GM12878 (cell line): ENCODE results near the gene RALGAPA2. TPM values are rescaled to one million over a fixed set of nuclear protein-coding genes. Genes with fewer than 3 reads are reported as not detected.
A peak's percentile ranks its signal among the peaks of the same experiment; 100 is the strongest.

Experiments used
- ELK1 ChIP-seq: IDR thresholded peaks from 2 replicates; pipeline ENCODE4 v1.6.1; 2012; ENCODE audit warnings: low read depth, low read length, improper control_type of control experiment
- ETV6 ChIP-seq, 2 experiments: fragments of 450-650 bp in 1 of 2; IDR thresholded peaks in 1 of 2; conservative IDR thresholded peaks in 1 of 2; 2 replicates each; pipeline ENCODE4 v1.6.1; 2014; ENCODE audit warnings: antibody characterized with exemption in 1 of 2, borderline replicate concordance in 1 of 2, low read depth in 1 of 2, mild to moderate bottlenecking in 1 of 2, moderate library complexity in 1 of 2
- EZH2 ChIP-seq: IDR thresholded peaks from 2 replicates; pipeline ENCODE4 v1.6.1; 2012; ENCODE audit warnings: low read depth, mild to moderate bottlenecking, control low read depth, inconsistent platforms, low read length, borderline replicate concordance; ENCODE audit not compliant: control insufficient read depth
- IRF4 ChIP-seq: IDR thresholded peaks from 2 replicates; pipeline ENCODE4 v1.6.1; 2011; ENCODE audit warnings: low read depth, low read length
- MEF2B ChIP-seq: fragments of 450-650 bp; IDR thresholded peaks from 2 replicates; pipeline ENCODE4 v1.6.1; 2018; ENCODE audit warnings: mild to moderate bottlenecking, moderate library complexity; ENCODE audit not compliant: partially characterized antibody, poor library complexity, severe bottlenecking
- MLLT1 ChIP-seq: fragments of 450-650 bp; IDR thresholded peaks from 2 replicates; pipeline ENCODE4 v1.6.1; 2016; ENCODE audit warnings: mild to moderate bottlenecking
- POLR2A ChIP-seq: IDR thresholded peaks from 2 replicates; pipeline ENCODE4 v1.6.1; 2011; ENCODE audit warnings: low read depth, mild to moderate bottlenecking, low read length
- RELA ChIP-seq: fragments of 450-650 bp; IDR thresholded peaks from 2 replicates; pipeline ENCODE4 v1.8.0; 2014; ENCODE audit warnings: borderline replicate concordance; ENCODE audit not compliant: partially characterized antibody
- RFX5 ChIP-seq: IDR thresholded peaks from 2 replicates; pipeline ENCODE4 v1.6.1; 2011; ENCODE audit warnings: low read depth, low read length, improper control_type of control experiment
- TBL1XR1 ChIP-seq: IDR thresholded peaks from 2 replicates; pipeline ENCODE4 v1.6.1; 2012; ENCODE audit warnings: low read depth, low read length, improper control_type of control experiment
- ZBED1 ChIP-seq: IDR thresholded peaks from 2 replicates; pipeline ENCODE4 v1.6.1; 2016; ENCODE audit warnings: borderline replicate concordance
- ZNF207 ChIP-seq: fragments of 450-650 bp; IDR thresholded peaks from 2 replicates; pipeline ENCODE4 v1.6.1; 2014; ENCODE audit warnings: antibody characterized with exemption, mild to moderate bottlenecking, borderline replicate concordance
- ZSCAN29 ChIP-seq: fragments of 450-650 bp; IDR thresholded peaks from 2 replicates; pipeline ENCODE4 v1.6.1; 2017; ENCODE audit warnings: mild to moderate bottlenecking, moderate library complexity
- polyA plus RNA-seq, 11 experiments: library from polyadenylated mRNA; depleted of rRNA in 4 of 11; unstranded in 6 of 11; stranded (reverse) in 5 of 11; fragments of >200 nt; fragmentation: Nextera tagmentation in 4 of 11; fragmentation: Illumina TruSeq in 1 of 11; extraction: Ambion mirVana in 4 of 11; extraction: Trizol in 1 of 11; gene quantifications; 1 replicate in 1 of 11; 2 replicates in 10 of 11; pipeline versions ENCODE4 v1.2.1 to v1.2.3, GENCODE V29; 2011 to 2016; ENCODE audit warnings: inconsistent platforms in 2 of 11, missing spikeins in 2 of 11, low read depth in 1 of 11
- total RNA-seq, 4 experiments: library from RNA; depleted of rRNA in 3 of 4; stranded (reverse); fragments of >200 nt in 3 of 4; fragmentation: Illumina TruSeq in 1 of 4; extraction: Trizol in 1 of 4; gene quantifications; 2 replicates each; pipeline versions ENCODE4 v1.2.1 to v1.2.3, GENCODE V29; 2013 to 2021
- TF ChIP-seq, protein P1 (sequence below): fragments of 450-650 bp; IDR thresholded peaks from 2 replicates; pipeline ENCODE4 v1.6.1; 2017; ENCODE audit warnings: mild to moderate bottlenecking, moderate library complexity
- TF ChIP-seq, protein P2 (sequence below), 3 experiments: IDR thresholded peaks in 2 of 3; conservative IDR thresholded peaks in 1 of 3; 2 replicates each; pipeline ENCODE4 v1.5.1; 2011; ENCODE audit warnings: low read depth in 3 of 3, low read length in 3 of 3, mild to moderate bottlenecking in 3 of 3, control low read depth in 2 of 3, moderate library complexity in 2 of 3, inconsistent platforms in 1 of 3, mixed read lengths in 1 of 3; ENCODE audit not compliant: control insufficient read depth in 2 of 3, insufficient read depth in 1 of 3; ENCODE audit errors: extremely low read depth in 1 of 3
- TF ChIP-seq, protein P3 (sequence below): IDR thresholded peaks from 2 replicates; pipeline ENCODE4 v1.6.1; 2011; ENCODE audit warnings: borderline replicate concordance, low read depth, mild to moderate bottlenecking, moderate library complexity, mixed read lengths, low read length; ENCODE audit not compliant: insufficient read depth; ENCODE audit errors: extremely low read length
- TF ChIP-seq, protein P4 (sequence below): fragments of 450-650 bp; IDR thresholded peaks from 2 replicates; pipeline ENCODE4 v1.6.1; 2017; ENCODE audit warnings: low read depth, mild to moderate bottlenecking, moderate library complexity

RALGAPA2 gene
- total and polyA plus RNA-seq, 10 of the 15 experiments (the other 5 are each of a cell fraction or from before 2014, with no cell fraction given) = 2.9 to 29.4 (median 19.6) TPM

- TF ChIP-seq ETV6 (conservative IDR thresholded peaks at IDR 0.05 in 1 of 2, IDR thresholded peaks at IDR 0.05 in 1 of 2; ENCODE audit: borderline replicate concordance in 1 of 2, low read depth in 1 of 2) (peak in 1 of 2 experiments; percentile 84; a peak in 1 of 4 replicates), TBL1XR1 (0 out of 2 replicates have a peak, but pooled peaks have one; percentile 56), ZSCAN29 (no peak), MLLT1 (peak; percentile 72), RELA (no peak), ZBED1 (peak; percentile 73; the same call in 1 of the 2 replicates), ZNF207 (no peak), RFX5 (no peak), MEF2B (peak; percentile 92), EZH2 (no peak), POLR2A (peak; percentile 61), ELK1 (no peak), IRF4 (peak; percentile 80)
- TF ChIP-seq, protein P1, sequence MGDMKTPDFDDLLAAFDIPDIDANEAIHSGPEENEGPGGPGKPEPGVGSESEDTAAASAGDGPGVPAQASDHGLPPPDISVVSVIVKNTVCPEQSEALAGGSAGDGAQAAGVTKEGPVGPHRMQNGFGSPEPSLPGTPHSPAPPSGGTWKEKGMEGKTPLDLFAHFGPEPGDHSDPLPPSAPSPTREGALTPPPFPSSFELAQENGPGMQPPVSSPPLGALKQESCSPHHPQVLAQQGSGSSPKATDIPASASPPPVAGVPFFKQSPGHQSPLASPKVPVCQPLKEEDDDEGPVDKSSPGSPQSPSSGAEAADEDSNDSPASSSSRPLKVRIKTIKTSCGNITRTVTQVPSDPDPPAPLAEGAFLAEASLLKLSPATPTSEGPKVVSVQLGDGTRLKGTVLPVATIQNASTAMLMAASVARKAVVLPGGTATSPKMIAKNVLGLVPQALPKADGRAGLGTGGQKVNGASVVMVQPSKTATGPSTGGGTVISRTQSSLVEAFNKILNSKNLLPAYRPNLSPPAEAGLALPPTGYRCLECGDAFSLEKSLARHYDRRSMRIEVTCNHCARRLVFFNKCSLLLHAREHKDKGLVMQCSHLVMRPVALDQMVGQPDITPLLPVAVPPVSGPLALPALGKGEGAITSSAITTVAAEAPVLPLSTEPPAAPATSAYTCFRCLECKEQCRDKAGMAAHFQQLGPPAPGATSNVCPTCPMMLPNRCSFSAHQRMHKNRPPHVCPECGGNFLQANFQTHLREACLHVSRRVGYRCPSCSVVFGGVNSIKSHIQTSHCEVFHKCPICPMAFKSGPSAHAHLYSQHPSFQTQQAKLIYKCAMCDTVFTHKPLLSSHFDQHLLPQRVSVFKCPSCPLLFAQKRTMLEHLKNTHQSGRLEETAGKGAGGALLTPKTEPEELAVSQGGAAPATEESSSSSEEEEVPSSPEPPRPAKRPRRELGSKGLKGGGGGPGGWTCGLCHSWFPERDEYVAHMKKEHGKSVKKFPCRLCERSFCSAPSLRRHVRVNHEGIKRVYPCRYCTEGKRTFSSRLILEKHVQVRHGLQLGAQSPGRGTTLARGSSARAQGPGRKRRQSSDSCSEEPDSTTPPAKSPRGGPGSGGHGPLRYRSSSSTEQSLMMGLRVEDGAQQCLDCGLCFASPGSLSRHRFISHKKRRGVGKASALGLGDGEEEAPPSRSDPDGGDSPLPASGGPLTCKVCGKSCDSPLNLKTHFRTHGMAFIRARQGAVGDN = no peak
- TF ChIP-seq, protein P2, sequence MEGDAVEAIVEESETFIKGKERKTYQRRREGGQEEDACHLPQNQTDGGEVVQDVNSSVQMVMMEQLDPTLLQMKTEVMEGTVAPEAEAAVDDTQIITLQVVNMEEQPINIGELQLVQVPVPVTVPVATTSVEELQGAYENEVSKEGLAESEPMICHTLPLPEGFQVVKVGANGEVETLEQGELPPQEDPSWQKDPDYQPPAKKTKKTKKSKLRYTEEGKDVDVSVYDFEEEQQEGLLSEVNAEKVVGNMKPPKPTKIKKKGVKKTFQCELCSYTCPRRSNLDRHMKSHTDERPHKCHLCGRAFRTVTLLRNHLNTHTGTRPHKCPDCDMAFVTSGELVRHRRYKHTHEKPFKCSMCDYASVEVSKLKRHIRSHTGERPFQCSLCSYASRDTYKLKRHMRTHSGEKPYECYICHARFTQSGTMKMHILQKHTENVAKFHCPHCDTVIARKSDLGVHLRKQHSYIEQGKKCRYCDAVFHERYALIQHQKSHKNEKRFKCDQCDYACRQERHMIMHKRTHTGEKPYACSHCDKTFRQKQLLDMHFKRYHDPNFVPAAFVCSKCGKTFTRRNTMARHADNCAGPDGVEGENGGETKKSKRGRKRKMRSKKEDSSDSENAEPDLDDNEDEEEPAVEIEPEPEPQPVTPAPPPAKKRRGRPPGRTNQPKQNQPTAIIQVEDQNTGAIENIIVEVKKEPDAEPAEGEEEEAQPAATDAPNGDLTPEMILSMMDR (IDR thresholded peaks at IDR 0.05 in 2 of 3, conservative IDR thresholded peaks at IDR 0.05 in 1 of 3; ENCODE audit: control insufficient read depth in 2 of 3, extremely low read depth in 1 of 3, insufficient read depth in 1 of 3, low read depth in 3 of 3, low read length in 3 of 3) = no peak
- TF ChIP-seq, protein P3, sequence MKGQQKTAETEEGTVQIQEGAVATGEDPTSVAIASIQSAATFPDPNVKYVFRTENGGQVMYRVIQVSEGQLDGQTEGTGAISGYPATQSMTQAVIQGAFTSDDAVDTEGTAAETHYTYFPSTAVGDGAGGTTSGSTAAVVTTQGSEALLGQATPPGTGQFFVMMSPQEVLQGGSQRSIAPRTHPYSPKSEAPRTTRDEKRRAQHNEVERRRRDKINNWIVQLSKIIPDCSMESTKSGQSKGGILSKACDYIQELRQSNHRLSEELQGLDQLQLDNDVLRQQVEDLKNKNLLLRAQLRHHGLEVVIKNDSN = no peak
- TF ChIP-seq, protein P4, sequence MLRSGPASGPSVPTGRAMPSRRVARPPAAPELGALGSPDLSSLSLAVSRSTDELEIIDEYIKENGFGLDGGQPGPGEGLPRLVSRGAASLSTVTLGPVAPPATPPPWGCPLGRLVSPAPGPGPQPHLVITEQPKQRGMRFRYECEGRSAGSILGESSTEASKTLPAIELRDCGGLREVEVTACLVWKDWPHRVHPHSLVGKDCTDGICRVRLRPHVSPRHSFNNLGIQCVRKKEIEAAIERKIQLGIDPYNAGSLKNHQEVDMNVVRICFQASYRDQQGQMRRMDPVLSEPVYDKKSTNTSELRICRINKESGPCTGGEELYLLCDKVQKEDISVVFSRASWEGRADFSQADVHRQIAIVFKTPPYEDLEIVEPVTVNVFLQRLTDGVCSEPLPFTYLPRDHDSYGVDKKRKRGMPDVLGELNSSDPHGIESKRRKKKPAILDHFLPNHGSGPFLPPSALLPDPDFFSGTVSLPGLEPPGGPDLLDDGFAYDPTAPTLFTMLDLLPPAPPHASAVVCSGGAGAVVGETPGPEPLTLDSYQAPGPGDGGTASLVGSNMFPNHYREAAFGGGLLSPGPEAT = peak; percentile 57; the same call in 1 of the 2 replicates
These were observed 246.0 kb downstream of the RALGAPA2 start (continued) for GRCh38 chr20:20466341-20466879.
